PFSK-1 (cell line): ENCODE results near the gene EIF2AK3.

ENCODE experiments used
- FOXP2 ChIP-seq: optimal IDR thresholded peaks from 2 replicates; pipeline ENCODE3; 2011; ENCODE audit warnings: borderline replicate concordance, control low read depth, inconsistent platforms; ENCODE audit not compliant: insufficient read depth; ENCODE audit errors: extremely low read length, extremely low read depth
- POLR2AphosphoS5 ChIP-seq: IDR thresholded peaks from 2 replicates; pipeline ENCODE4 v1.6.1; 2012; ENCODE audit warnings: low read depth, mild to moderate bottlenecking, control low read depth, low read length, moderate library complexity
- REST ChIP-seq, 2 experiments: IDR thresholded peaks; 2 replicates each; pipeline versions ENCODE4 v1.6.1 to v1.8.0; 2011 to 2012; ENCODE audit warnings: low read depth in 2 of 2, low read length in 2 of 2, control low read depth in 1 of 2, inconsistent platforms in 1 of 2, mild to moderate bottlenecking in 1 of 2, moderate library complexity in 1 of 2; ENCODE audit not compliant: insufficient read depth in 1 of 2
- SIN3A ChIP-seq: IDR thresholded peaks from 2 replicates; pipeline ENCODE4 v1.6.1; 2012; ENCODE audit warnings: mild to moderate bottlenecking, low read length, moderate library complexity, borderline replicate concordance; ENCODE audit not compliant: insufficient read depth
- TAF1 ChIP-seq: IDR thresholded peaks from 2 replicates; pipeline ENCODE4 v1.6.1; 2012; ENCODE audit warnings: low read length, control low read depth, borderline replicate concordance; ENCODE audit not compliant: insufficient read depth

Gene EIF2AK3

GRCh38 chr2:88606371-88607030, 20.8 kb downstream of the EIF2AK3 start:
- TF ChIP-seq SIN3A (no peak), REST (IDR thresholded peaks at IDR 0.05; ENCODE audit: insufficient read depth in 1 of 2, low read depth in 2 of 2, low read length in 2 of 2) (no peak), TAF1 (no peak), POLR2AphosphoS5 (no peak)

- TF ChIP-seq POLR2AphosphoS5 (no peak), REST (IDR thresholded peaks at IDR 0.05; ENCODE audit: insufficient read depth in 1 of 2, low read depth in 2 of 2, low read length in 2 of 2) (no peak), TAF1 (no peak), FOXP2 (no peak), SIN3A (no peak)
Observed at GRCh38 chr2:88603146-88603545, 24.1 kb downstream of the EIF2AK3 start.

- TF ChIP-seq REST (IDR thresholded peaks at IDR 0.05; ENCODE audit: insufficient read depth in 1 of 2, low read depth in 2 of 2, low read length in 2 of 2) (no peak), FOXP2 (no peak), SIN3A (no peak), POLR2AphosphoS5 (no peak), TAF1 (no peak)
Observed at GRCh38 chr2:88602022-88602421, 25.2 kb downstream of the EIF2AK3 start.

GRCh38 chr2:88601286-88601685, 26.0 kb downstream of the EIF2AK3 start:
- TF ChIP-seq SIN3A (no peak), POLR2AphosphoS5 (no peak), FOXP2 (no peak), REST (IDR thresholded peaks at IDR 0.05; ENCODE audit: insufficient read depth in 1 of 2, low read depth in 2 of 2, low read length in 2 of 2) (no peak), TAF1 (no peak)

GRCh38 chr2:88600038-88600465, 27.2 kb downstream of the EIF2AK3 start:
- TF ChIP-seq REST (IDR thresholded peaks at IDR 0.05; ENCODE audit: insufficient read depth in 1 of 2, low read depth in 2 of 2, low read length in 2 of 2) (0 out of 4 replicates have a peak, but pooled peaks of 1 of the 2 experiments have one; percentile 23), SIN3A (peak; percentile 92; the same call in 1 of the 2 replicates), FOXP2 (peak; percentile 32), TAF1 (no peak; the same call in 1 of the 2 replicates)
